Transverse colon (tissue), 4 donors: ENCODE results near the gene MAP6D1. TPM values are rescaled to one million over a fixed set of nuclear protein-coding genes. Genes with fewer than 3 reads are reported as not detected.

Experiments used
- DNase-seq: peaks from one replicate; pipeline ENCODE4 v3.0.0-alpha.2; 2019
- H3K27ac ChIP-seq, 4 donors: fragments of 200-600 bp; sonication (generic); 2 replicates each; pipeline ENCODE4 v1.5.1; 2016 to 2018; ENCODE audit warnings: inconsistent platforms in 4 of 4
- H3K27me3 ChIP-seq: fragments of 200-600 bp; sonication (generic); 2 replicates; pipeline ENCODE4 v1.5.1; 2017; ENCODE audit warnings: inconsistent platforms
- H3K36me3 ChIP-seq, 4 donors: fragments of 200-600 bp; sonication (generic); 2 replicates each; pipeline ENCODE4 v1.5.1; 2017 to 2019; ENCODE audit warnings: inconsistent platforms in 4 of 4
- H3K4me1 ChIP-seq, 4 donors: fragments of 200-600 bp; sonication (generic); 2 replicates each; pipeline ENCODE4 v1.5.1; 2017 to 2020; ENCODE audit warnings: inconsistent platforms in 4 of 4
- H3K4me3 ChIP-seq, 4 donors: fragments of 200-600 bp; sonication (generic); 1 replicate in 1 of 4; 2 replicates in 3 of 4; pipeline versions ENCODE4 v1.5.1 to v1.6.1; 2017 to 2019; ENCODE audit warnings: inconsistent platforms in 4 of 4
- H3K9me3 ChIP-seq, 2 donors: fragments of 200-600 bp; sonication (generic); 2 replicates each; pipeline ENCODE4 v1.5.1; 2017 to 2019; ENCODE audit warnings: inconsistent platforms in 2 of 2
- EP300 ChIP-seq: sonication (generic); formaldehyde crosslinking; IDR thresholded peaks from one replicate; pipeline ENCODE4 v1.6.1; 2017; ENCODE audit warnings: antibody characterized with exemption, low read depth
- POLR2A ChIP-seq: fragments of 450-650 bp; IDR thresholded peaks from one replicate; pipeline ENCODE4 v1.6.1; 2016; ENCODE audit warnings: antibody characterized with exemption, mild to moderate bottlenecking, moderate library complexity
- POLR2AphosphoS5 ChIP-seq, 3 donors: sonication (generic); formaldehyde crosslinking; IDR thresholded peaks; one replicate each; pipeline ENCODE4 v1.6.1; 2016; ENCODE audit warnings: antibody characterized with exemption in 3 of 3
- WGBS, 2 donors: methylation state at CpG; one replicate each; pipeline ENCODE4 v1.1.5; 2018; ENCODE audit warnings: low coverage in 1 of 2; 5-methylcytosine and 5-hydroxymethylcytosine counted together
- in situ Hi-C, 4 donors: fragments of 200-750 bp; cut with MboI; loops; one replicate each; pipeline versions ENCODE4 v1.15.0 to v1.15.1; 2017; ENCODE audit warnings: low sequenced_read_pairs in 3 of 4, low pct_ligation_motif_present in 1 of 4, low pct_unique_long_range_greater_than_20kb in 1 of 4
- intact Hi-C: fragments of 100-400 bp; cut with DNase I; formaldehyde crosslinking; loops from one replicate; pipeline ENCODE4 v1.15.1; 2023; ENCODE audit warnings: low total_unique reads
- total RNA-seq, 4 donors: library from RNA; depleted of rRNA; stranded (reverse); fragments of >200 nt; gene quantifications; one replicate each; pipeline ENCODE4 v1.1.0, GENCODE V29; 2016
- TF ChIP-seq, protein P1 (sequence below), 5 experiments: fragments of 200-600 bp in 3 of 5; fragments of 450-650 bp in 2 of 5; sonication (generic) in 3 of 5; IDR thresholded peaks; 1 replicate in 2 of 5; 2 replicates in 3 of 5; pipeline ENCODE4 v1.5.1; 2016 to 2017; ENCODE audit warnings: antibody characterized with exemption in 5 of 5, inconsistent platforms in 3 of 5, mild to moderate bottlenecking in 2 of 5, moderate library complexity in 1 of 5

MAP6D1 gene
- total RNA-seq, 4 donors from 2014 or later, result 1.4 to 2.1 TPM; not detected in 2

DNA sequence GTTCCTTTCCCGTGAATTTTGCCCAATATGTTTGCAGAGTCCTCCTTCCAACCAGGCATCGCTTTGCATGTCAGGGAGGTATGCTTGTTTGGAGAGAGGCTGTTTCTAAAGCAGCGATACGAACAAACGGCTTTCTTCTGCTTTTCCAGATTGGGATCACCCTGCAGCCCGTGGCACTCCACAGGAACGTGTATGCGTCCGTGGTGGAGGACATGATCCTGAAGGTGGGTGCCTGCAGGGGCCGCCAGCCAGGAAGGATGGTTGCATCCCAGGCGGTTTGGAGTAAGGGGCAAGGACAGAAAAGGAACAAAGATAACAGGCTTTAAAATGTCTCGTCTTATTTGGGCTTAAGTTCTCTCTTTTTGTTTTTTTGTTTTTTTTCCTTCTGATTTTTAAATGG lies 17.5 kb downstream of the MAP6D1 start:
- H3K4me1 ChIP-seq, result no peaks in the 10 kb centered on the region
- DNase-seq, result no peak
- no peaks in the 10 kb centered on the region for H3K27me3 ChIP-seq
- in situ Hi-C loops (no loop called here), intact Hi-C loops (no loop called here)
- 94 to 100% methylated on average over 4 to 12 of the region's 12 CpGs for whole genome bisulfite sequencing, 2 donors
- no peak overlapping the region for H3K4me3 ChIP-seq
- peaks cover 0 to 57% (median 22%) of the 10 kb centered on the region in 4 donors for H3K36me3 ChIP-seq
- H3K27ac ChIP-seq, result no peak overlapping the region
- TF ChIP-seq EP300, result no peak
- no peak for TF ChIP-seq POLR2A
- TF ChIP-seq, protein P1, sequence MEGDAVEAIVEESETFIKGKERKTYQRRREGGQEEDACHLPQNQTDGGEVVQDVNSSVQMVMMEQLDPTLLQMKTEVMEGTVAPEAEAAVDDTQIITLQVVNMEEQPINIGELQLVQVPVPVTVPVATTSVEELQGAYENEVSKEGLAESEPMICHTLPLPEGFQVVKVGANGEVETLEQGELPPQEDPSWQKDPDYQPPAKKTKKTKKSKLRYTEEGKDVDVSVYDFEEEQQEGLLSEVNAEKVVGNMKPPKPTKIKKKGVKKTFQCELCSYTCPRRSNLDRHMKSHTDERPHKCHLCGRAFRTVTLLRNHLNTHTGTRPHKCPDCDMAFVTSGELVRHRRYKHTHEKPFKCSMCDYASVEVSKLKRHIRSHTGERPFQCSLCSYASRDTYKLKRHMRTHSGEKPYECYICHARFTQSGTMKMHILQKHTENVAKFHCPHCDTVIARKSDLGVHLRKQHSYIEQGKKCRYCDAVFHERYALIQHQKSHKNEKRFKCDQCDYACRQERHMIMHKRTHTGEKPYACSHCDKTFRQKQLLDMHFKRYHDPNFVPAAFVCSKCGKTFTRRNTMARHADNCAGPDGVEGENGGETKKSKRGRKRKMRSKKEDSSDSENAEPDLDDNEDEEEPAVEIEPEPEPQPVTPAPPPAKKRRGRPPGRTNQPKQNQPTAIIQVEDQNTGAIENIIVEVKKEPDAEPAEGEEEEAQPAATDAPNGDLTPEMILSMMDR (IDR thresholded peaks at IDR 0.05), result no peak
- no peak for TF ChIP-seq POLR2AphosphoS5 (IDR thresholded peaks at IDR 0.05)
- H3K9me3 ChIP-seq, result no peaks in the 10 kb centered on the region

DNA sequence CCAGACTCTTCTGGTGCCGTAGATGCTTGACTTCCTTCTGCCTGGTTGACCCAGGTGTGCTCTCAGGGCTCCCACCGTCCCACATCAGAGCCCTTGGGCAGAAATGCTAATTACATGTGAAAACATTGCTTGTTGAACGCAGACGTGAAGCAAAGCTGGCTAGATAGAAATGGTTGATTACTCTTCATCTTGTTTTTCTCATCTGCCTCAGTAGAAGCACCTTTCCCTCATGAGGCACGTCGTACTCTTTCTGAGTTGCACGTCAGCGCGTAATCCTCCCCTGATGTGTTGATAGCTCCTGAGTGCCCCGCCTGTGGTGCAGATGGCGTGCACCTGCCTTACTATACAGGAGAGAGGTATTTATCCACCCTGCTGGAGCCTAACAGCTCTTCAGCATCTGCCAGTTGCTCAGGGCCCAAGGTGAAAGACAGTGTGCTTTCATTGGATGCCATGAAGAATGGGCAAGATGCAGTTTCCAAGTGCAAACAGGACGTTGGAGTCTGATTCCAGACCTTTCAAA lies 18.1 kb downstream of the MAP6D1 start:
- Histone ChIP-seq H3K4me1 (no peaks in the 10 kb centered on the region), H3K27ac (no peak overlapping the region), H3K9me3 (no peaks in the 10 kb centered on the region), H3K36me3 (peaks cover 0 to 60% (median 22%) of the 10 kb centered on the region in 4 donors), H3K27me3 (no peaks in the 10 kb centered on the region), H3K4me3 (no peak overlapping the region)
- DNase-seq, result no peak
- intact Hi-C loops, result no loop called here
- in situ Hi-C loops, result no loop called here
- TF ChIP-seq EP300, result no peak
- TF ChIP-seq POLR2AphosphoS5 (IDR thresholded peaks at IDR 0.05), result no peak
- TF ChIP-seq, protein P1 (IDR thresholded peaks at IDR 0.05), result no peak
- TF ChIP-seq POLR2A, result no peak
- WGBS, 2 donors, result 90 to 93% methylated on average over 6 to 12 of the region's 12 CpGs

DNA sequence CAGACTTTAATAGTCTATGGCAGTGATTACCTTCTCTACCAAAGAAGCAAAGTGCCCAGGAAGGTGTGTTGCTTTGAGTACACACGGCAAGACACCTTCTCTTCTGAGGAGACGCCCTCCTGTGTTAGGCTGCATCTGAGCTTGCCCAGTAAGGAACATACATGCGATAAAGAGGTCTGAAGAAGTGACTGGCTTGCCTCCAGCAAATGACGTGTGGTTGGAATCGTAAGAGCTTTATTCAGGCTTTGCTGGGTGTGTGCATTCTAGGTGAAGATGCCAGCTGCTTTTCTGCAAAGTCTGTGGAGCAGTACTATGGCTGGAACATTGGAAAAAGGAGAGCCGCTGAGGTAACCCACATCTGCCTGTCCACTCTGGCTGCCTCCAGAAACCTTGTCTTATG lies 22.4 kb downstream of the MAP6D1 start:
- no peak for TF ChIP-seq POLR2AphosphoS5 (IDR thresholded peaks at IDR 0.05)
- H3K4me3 ChIP-seq, result no peak overlapping the region
- no peak for DNase-seq
- H3K36me3 ChIP-seq, result peaks cover 0 to 74% (median 32%) of the 10 kb centered on the region in 4 donors
- no peaks in the 10 kb centered on the region for H3K4me1 ChIP-seq
- no peaks in the 10 kb centered on the region for H3K27me3 ChIP-seq
- intact Hi-C loops (no loop called here), in situ Hi-C loops (no loop called here)
- no peaks in the 10 kb centered on the region for H3K9me3 ChIP-seq
- H3K27ac ChIP-seq, result no peak overlapping the region
- 88% methylated on average over 6 of the region's 6 CpGs for WGBS, 2 donors

DNA sequence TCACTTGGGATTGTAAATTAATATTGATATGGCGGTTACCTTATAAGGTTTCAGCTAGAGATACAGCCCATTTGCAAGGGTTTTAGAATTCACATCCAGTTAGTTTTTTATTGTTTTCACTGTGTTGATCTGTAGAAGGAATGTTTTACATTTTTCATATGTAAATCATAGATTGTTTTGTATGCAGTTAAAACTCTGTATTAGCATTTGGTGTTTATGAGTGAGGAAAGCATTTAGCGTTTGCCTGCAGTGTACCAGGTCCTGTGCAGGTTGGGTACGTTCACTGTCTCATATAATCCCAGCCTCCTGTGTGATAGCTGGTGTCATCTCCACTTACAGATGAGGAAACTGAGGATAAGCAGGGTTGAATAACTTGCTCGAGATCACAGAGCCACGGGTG lies 23.8 kb downstream of the MAP6D1 start:
- H3K36me3 ChIP-seq, result peaks cover 0 to 68% (median 30%) of the 10 kb centered on the region in 4 donors
- no peak overlapping the region for H3K4me3 ChIP-seq
- no peaks in the 10 kb centered on the region for H3K4me1 ChIP-seq
- H3K9me3 ChIP-seq, result no peaks in the 10 kb centered on the region
- 80 to 98% methylated on average over 2 to 5 of the region's 5 CpGs for whole genome bisulfite sequencing, 2 donors
- intact Hi-C loops (no loop called here), in situ Hi-C loops (no loop called here)
- H3K27me3 ChIP-seq, result no peaks in the 10 kb centered on the region
- no peak for DNase-seq
- no peak overlapping the region for H3K27ac ChIP-seq
- TF ChIP-seq, protein P1 (IDR thresholded peaks at IDR 0.05), result no peak
- TF ChIP-seq POLR2A, result no peak
- no peak for TF ChIP-seq EP300
- no peak for TF ChIP-seq POLR2AphosphoS5 (IDR thresholded peaks at IDR 0.05)

DNA sequence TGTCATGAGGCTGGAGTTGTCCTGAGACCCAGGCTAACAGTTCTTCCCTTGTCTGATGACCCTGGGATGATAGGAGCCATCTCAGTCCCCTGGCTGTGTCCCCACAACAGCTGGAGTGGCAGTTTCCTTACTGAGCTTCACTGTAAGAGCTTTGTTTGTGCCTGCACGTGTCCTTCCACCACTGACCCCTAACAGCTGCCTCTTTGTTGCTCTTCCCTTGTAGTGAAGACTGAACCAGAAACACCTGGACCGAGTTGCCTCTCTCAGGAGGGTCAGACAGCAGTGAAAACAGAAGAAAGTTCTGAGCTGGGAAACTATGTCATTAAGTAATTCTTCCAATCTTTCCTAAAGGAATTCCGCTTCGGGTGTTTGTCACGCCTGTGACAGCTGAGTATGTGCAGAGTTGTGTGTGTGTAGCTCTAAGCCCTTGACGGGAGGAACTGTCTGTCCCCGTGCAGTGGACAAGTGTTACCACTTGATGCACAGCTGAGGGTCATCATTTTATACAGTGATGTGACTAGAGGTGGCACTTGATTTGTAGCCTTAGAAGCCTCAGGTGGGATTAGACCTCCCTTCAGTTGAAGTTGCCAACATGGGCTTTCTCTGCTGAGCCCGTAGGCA lies 25.0 kb downstream of the MAP6D1 start:
- Histone ChIP-seq H3K27me3 (no peaks in the 10 kb centered on the region), H3K9me3 (no peaks in the 10 kb centered on the region), H3K36me3 (peaks cover 0 to 56% (median 26%) of the 10 kb centered on the region in 4 donors), H3K4me1 (no peaks in the 10 kb centered on the region), H3K4me3 (no peak overlapping the region), H3K27ac (no peak overlapping the region)
- intact Hi-C loops, result no loop called here
- no peak for DNase-seq
- TF ChIP-seq, protein P1 (IDR thresholded peaks at IDR 0.05), result no peak
- no peak for TF ChIP-seq POLR2A
- no peak for TF ChIP-seq POLR2AphosphoS5 (IDR thresholded peaks at IDR 0.05)
- TF ChIP-seq EP300, result no peak
- in situ Hi-C loops, result no loop called here
- 88% methylated on average over 8 of the region's 8 CpGs; no CpG with 5 or more reads in 1 of the 2 donors for WGBS, 2 donors
